Activated CD4-positive, alpha-beta T cell treated with anti-CD3 and anti-CD28 coated beads, Interleukin-2, amount 50 U/mL, for 48 hours (primary cell): Measurements from ENCODE around the gene ECEL1.
"Not testable (repeated sequence)": the region's sequence is repeated elsewhere in the genome, so short reads cannot be mapped to it uniquely, and the experiment has no call there.

Source experiments
- DNase-seq, 2 experiments: peaks; one replicate each; pipeline ENCODE4 v3.0.0-alpha.2; 2020

The ECEL1 gene

GRCh38 chr2:232458051-232458660 is 29.5 kb downstream of the ECEL1 start:
- DNase-seq: no peak

- DNase-seq: no peak
Observed at GRCh38 chr2:232457121-232458011, 30.3 kb downstream of the ECEL1 start.

DNA sequence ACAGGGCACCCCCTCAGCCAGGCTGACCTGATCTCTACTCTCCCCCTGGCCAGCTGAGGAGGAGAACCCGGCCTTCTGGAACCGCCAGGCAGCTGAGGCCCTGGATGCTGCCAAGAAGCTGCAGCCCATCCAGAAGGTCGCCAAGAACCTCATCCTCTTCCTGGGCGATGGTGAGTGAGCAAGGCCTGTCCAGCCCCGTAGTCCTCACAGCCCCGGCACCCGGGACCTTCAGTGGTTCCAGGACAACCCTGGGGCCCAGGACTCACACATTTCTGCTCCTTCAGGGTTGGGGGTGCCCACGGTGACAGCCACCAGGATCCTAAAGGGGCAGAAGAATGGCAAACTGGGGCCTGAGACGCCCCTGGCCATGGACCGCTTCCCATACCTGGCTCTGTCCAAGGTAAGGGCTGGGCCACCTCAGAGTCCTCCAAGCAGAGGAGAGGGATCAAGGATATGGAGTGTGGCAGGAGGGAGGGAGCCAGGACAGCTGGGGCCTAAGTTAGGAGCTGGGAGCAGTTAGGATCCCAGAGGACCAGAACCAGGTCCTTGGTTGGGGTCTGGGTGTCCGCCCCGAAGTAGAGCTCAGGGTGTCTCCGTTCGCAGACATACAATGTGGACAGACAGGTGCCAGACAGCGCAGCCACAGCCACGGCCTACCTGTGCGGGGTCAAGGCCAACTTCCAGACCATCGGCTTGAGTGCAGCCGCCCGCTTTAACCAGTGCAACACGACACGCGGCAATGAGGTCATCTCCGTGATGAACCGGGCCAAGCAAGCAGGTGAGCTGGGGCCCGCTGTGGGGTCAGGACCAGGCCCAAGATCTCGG is 31.1 kb downstream of the ECEL1 start:
- DNase-seq: no peak

GRCh38 chr2:232455426-232456255 is 32.0 kb downstream of the ECEL1 start, which contains the start of gene ALPI:
ALPI (plus strand) TSS chr2:232456153; CDS start chr2:232456200, 47 bp downstream.
- no peak for DNase-seq

DNA sequence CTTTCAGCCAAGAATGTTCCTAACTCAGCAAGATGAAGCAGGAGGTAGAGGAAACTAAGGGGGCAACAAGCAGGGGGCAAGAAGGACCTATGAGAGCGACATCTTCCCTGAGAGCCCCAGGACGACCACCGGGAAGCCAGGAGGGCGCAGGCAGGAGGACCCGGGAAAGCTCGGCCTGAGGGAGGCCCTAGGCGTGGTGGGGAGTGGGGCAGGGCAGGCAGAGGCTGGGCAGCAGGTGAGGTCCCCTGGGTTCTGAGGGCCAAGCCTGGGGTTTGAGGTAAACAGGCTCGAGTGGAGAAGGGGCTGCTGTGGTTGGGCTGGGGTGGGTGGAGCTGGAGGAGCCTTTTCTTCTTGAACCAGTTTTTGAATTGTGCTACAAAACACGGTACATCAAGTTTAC is 33.0 kb downstream of the ECEL1 start:
- no peak for DNase-seq

DNA sequence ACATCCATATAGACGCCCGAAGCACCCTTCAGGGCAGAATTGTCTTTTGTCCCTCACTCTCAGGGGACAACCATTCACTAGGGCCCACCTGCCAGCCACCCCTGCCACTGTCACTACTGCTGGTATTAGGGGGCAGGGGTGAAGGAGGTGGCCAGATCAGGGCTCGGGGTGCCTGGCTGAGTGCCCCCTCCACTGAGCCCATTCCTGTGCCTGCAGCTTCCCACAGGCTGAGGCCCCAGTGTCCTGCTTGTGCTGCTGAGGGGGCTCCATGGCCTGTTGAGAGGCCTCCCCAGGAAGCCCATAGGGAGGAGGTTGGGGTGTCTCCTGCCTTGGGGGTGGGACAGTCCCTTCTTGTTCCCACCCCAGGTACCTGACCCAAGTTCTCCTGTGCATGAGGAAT is 36.0 kb downstream of the ECEL1 start:
- not testable (repeated sequence) for DNase-seq

GRCh38 chr2:232449964-232450363 is 37.7 kb downstream of the ECEL1 start:
- DNase-seq: no peak

DNA sequence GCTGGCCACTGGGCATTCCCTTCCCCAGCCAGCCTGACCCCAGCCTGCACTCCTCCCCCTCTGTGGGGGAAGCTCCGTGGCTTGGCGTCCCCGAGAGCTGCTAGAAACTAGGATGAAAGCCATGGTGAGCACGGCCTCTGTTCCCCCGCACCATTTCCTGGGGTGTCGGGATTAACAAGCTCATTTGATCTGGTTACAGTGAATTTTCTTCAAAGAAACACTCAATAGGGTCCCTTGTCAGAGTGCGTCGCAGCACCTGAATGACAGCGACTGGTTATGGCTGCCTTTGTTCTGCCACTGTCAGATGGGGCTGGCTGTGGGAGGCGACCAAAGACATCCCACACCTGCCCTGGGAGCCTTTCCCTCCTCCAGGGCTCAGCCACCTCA is 39.3 kb downstream of the ECEL1 start:
- DNase-seq: no peak

- no peak for DNase-seq
Observed at GRCh38 chr2:232447638-232448303, 39.9 kb downstream of the ECEL1 start.

DNA sequence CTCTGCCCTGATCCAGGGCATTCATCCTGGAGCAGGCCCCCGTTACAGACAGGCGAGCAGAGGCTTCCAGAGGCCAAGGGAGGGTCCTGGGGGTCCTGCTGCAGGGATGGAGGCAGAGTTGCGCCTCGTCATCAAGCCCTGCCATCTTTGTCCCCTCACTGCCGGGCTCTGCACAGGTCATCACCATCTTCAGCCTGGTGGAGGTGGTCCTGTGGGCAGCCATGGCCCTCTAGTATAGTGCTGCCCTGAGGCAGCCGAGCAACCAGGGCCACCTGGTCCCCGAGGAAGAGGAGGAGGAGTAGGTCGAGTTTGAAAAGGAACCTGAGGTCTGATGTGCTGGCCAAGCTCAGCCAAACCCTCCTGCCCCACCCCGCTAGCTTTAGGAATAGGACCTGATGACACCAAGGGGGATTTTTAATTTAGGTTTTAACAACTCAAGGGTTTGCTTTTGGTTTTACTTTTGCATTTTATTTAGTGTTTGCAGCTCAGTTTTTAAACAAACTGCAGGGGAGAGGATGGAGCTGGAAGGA is 40.5 kb downstream of the ECEL1 start:
- DNase-seq: no peak

- DNase-seq: not testable (repeated sequence)
Observed at GRCh38 chr2:232446266-232446777, 41.3 kb downstream of the ECEL1 start.

DNA sequence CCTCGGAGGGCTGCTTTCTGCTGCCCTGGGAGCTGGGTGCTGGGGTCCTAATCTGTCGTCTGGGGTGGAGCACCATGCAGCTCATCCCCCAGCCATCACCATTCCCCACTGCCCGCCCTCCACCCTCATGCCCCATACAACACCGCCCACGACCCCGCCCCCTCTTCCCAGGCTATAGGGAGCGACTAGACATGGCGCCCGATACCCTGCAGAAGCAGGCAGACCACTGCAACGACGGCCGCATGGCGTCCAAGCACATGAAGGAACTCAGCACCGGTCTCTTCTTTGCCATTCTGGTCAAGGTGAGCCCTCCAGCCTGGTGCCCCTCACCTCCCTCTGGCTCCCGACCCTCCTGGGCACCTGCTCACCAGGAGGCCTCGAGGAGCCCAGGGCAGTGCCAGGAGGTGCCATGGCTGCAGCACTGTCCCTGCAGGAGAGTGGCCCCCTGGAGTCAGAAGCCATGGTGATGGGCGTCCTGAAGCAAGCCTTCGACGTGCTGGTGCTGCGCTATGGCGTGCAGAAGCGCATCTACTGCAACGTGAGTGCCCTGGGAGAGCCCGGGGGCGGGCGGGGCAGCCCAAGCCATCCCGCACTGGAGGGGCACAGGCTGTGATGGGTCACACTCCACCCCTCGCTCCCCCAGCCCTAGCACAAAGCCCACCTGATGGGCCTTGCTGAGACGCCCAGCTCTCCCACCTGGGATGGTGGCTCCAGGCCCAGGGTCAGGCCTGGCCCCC is 42.3 kb downstream of the ECEL1 start:
- DNase-seq: not testable (repeated sequence)

DNA sequence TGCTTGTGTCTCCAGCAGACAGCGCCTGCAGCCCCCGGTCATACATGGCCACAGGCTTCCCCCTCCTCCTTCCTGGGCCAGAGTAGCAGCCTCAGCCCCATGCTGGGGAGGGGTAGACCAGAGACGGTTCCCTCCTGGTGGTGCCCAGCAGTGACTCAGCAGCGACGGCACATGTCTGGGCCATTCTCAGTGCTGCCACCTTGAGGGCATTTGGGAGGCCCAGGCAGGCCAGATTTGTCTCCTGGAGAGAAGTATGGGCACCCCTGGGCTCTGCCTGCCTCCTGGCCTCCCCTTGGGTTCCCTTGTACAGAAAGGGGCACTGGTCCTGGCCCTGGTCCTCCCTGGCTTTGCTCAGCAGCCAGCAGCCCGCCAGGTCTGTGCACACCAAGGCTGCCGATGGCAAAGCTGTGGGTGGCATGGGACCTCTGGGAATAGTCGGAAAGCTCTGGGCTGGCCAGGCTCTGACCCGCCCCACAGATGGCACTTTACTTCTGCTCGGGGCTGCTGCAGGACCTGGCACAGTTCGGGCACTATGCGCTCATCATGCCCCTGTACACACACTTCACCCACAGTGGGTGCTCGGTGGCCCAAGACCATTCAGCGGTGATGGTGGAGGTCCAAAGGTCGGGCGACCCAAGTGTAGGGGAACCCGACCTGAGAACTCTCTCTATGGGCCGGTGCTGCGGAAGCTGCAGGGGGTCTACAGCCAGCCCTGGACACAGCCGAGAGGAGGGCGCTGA is 43.1 kb downstream of the ECEL1 start:
- peak; percentile 75 to 84 for DNase-seq

- not testable (repeated sequence) for DNase-seq
Observed at GRCh38 chr2:232443669-232444408, 43.8 kb downstream of the ECEL1 start.

- DNase-seq: not testable (repeated sequence)
Observed at GRCh38 chr2:232443047-232443446, 44.6 kb downstream of the ECEL1 start.

DNA sequence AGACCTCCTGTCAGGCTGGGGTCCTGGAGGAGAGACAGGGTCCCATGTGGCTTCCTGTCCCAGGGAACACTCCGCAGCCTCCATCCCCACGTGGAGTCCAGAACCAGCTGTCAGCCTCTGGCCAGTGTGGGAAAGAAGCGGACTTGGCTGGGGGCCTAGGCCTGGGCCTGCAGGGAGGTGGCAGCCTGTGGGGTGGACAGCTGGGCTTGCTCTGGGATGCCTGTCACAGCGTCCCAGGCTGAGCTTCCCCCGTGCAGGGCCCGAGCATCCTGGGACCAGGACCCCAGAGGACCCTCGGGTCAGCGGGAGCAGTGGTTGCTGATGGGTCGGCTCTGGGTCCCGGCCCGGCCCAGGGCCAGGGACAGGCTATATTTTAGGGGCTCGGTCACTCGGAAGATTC is 45.2 kb downstream of the ECEL1 start:
- DNase-seq: not testable (repeated sequence)

DNA sequence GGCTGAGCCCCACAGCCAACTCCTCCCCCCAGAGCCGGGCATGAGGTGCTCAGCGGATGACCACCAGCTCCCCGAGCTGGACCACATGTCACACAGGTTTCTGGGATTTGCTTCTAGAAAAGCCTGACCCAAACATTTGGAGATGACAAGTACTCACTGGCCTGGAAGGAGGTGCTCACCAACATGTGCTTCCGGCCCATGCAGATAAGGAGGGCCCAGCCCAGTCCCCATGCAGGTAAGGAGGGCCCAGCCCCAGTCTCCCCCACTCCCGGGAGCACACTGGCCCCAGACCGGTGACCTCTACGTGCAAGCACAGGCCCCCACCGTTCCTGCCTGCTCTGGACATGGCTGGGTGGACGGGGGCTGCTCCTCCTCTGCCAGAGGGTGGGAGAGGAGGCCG is 45.7 kb downstream of the ECEL1 start:
- DNase-seq: not testable (repeated sequence)

GRCh38 chr2:232441147-232441651 is 46.4 kb downstream of the ECEL1 start:
- no peak for DNase-seq
